Measurements from ENCODE around the gene POPDC2. TPM values are rescaled to one million over a fixed set of nuclear protein-coding genes. Genes with fewer than 3 reads are reported as not detected.
"Not testable (repeated sequence)": the region's sequence is repeated elsewhere in the genome, so short reads cannot be mapped to it uniquely, and the experiment has no call there.

POPDC2 gene
- total and polyA plus RNA-seq, 2 donors (not counting 3 experiments of a cell fraction or from before 2014, with no cell fraction given) = 0.57 to 0.66 TPM

DNA sequence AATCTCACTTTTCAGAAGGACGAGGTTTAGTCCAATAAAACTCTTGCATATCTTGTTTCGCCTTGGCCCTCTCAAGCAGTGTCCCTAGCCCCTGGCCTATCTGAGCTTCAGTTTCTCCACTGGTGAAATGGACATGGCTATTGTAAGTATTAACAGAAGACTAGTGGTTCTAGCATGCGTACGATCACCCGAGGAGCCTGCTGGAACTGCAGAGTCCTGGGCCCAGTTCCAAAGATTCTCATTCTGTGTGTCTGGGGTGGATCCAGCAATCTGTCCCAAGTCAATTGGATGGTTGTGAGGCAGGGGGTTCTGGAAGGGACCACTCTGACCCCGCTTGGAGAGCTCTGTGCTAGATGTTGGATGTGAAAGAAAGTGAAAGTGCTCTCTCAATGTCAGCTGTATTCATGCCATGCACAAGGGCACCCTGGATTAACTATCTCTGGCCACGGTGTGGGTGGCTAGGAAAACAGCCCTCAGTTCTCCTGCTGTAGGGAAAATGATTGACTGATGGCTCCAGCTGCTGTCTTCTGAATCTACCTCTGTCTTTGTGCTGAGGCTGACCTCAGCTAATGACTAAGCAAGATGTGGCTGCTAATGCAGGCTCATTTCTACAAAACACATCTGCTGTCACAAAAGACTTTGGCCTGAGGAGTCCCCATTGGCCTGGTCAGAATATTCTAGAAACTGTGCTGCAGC lies 64.6 kb downstream of the POPDC2 start:
- H3K9me1 ChIP-seq (replicated peaks; ENCODE audit: control insufficient read depth, extremely low read depth, insufficient read depth, low read length) = no peaks in the 10 kb centered on the region
- H3K27me3 ChIP-seq (ENCODE audit: control insufficient read depth in 2 of 2, insufficient read depth in 2 of 2, low read length in 2 of 2) = no peaks in the 10 kb centered on the region
- BruUV-seq (replicated peaks) = no TSS peak
- CTCF ChIA-PET = no interaction called here
- no peak overlapping the region for H3K9ac ChIP-seq (replicated peaks; ENCODE audit: extremely low read depth, insufficient read depth, low read length)
- DNase-seq (ENCODE audit: low read depth, low spot score) (no peak), FAIRE-seq (no peak)
- POLR2A ChIA-PET = no interaction called here
- H4K20me1 ChIP-seq (replicated peaks; ENCODE audit: control insufficient read depth, extremely low read depth, insufficient read depth, low read length) = no peaks in the 10 kb centered on the region
- no peak for TF ChIP-seq JUN (IDR thresholded peaks at IDR 0.05; ENCODE audit: borderline replicate concordance, insufficient read depth, insufficient read length, low read depth)
- no peak for TF ChIP-seq POLR2A (IDR thresholded peaks at IDR 0.05; ENCODE audit: low read depth, low read length)
- TF ChIP-seq, protein P1, sequence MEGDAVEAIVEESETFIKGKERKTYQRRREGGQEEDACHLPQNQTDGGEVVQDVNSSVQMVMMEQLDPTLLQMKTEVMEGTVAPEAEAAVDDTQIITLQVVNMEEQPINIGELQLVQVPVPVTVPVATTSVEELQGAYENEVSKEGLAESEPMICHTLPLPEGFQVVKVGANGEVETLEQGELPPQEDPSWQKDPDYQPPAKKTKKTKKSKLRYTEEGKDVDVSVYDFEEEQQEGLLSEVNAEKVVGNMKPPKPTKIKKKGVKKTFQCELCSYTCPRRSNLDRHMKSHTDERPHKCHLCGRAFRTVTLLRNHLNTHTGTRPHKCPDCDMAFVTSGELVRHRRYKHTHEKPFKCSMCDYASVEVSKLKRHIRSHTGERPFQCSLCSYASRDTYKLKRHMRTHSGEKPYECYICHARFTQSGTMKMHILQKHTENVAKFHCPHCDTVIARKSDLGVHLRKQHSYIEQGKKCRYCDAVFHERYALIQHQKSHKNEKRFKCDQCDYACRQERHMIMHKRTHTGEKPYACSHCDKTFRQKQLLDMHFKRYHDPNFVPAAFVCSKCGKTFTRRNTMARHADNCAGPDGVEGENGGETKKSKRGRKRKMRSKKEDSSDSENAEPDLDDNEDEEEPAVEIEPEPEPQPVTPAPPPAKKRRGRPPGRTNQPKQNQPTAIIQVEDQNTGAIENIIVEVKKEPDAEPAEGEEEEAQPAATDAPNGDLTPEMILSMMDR (IDR thresholded peaks at IDR 0.05; ENCODE audit: extremely low read depth in 1 of 2, insufficient read depth in 1 of 2, low read depth in 1 of 2, low read length in 2 of 2) = no peak
- TF ChIP-seq EZH2 (IDR thresholded peaks at IDR 0.05; ENCODE audit: borderline replicate concordance, low read depth, low read length, severe bottlenecking) = no peak
- TF ChIP-seq, protein P2, sequence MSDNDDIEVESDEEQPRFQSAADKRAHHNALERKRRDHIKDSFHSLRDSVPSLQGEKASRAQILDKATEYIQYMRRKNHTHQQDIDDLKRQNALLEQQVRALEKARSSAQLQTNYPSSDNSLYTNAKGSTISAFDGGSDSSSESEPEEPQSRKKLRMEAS (IDR thresholded peaks at IDR 0.05; ENCODE audit: insufficient read depth, insufficient read length) = no peak
- no peak for TF ChIP-seq FOS (IDR thresholded peaks at IDR 0.05; ENCODE audit: borderline replicate concordance, insufficient read depth, low read length)
- TF ChIP-seq POLR2AphosphoS5 (IDR thresholded peaks at IDR 0.05; ENCODE audit: insufficient read depth, low read depth, low read length) = no peak
- no peak for TF ChIP-seq GATA2 (IDR thresholded peaks at IDR 0.05; ENCODE audit: insufficient read depth, insufficient read length, low read depth, low read length)
- TF ChIP-seq MYC (IDR thresholded peaks at IDR 0.05; ENCODE audit: low read depth, low read length) = no peak
- intact Hi-C loops (cut with micrococcal nuclease) = no loop called here
- H3K79me2 ChIP-seq (ENCODE audit: control insufficient read depth, insufficient read depth, low read length) = no peaks in the 10 kb centered on the region
- H3K27ac ChIP-seq (ENCODE audit: insufficient read depth, low read depth, low read length) = no peak overlapping the region
- H3K4me1 ChIP-seq (ENCODE audit: control insufficient read depth, extremely low read depth, insufficient read depth, low read length) = peaks cover 12% of the 10 kb centered on the region
- H3K36me3 ChIP-seq (ENCODE audit: control insufficient read depth in 2 of 2, extremely low read depth in 1 of 2, insufficient read depth in 2 of 2, low read length in 2 of 2) = no peaks in the 10 kb centered on the region
- no peak overlapping the region for H3K4me3 ChIP-seq (replicated peaks in 1 of 3; ENCODE audit: insufficient read depth in 1 of 3, low read depth in 1 of 3, low read length in 3 of 3)
- dilution Hi-C loops (cut with MboI; ENCODE audit: extremely low pct_ligation_motif_present, low sequenced_read_pairs) = no loop called here
- peak overlapping the region; percentile 2 for H2AFZ ChIP-seq (ENCODE audit: low read depth, low read length)
- no peak overlapping the region for H3K4me2 ChIP-seq (ENCODE audit: insufficient read depth, low read length)
- no peaks in the 10 kb centered on the region for H3K9me3 ChIP-seq (replicated peaks; ENCODE audit: control insufficient read depth, insufficient read depth, low read length)

DNA sequence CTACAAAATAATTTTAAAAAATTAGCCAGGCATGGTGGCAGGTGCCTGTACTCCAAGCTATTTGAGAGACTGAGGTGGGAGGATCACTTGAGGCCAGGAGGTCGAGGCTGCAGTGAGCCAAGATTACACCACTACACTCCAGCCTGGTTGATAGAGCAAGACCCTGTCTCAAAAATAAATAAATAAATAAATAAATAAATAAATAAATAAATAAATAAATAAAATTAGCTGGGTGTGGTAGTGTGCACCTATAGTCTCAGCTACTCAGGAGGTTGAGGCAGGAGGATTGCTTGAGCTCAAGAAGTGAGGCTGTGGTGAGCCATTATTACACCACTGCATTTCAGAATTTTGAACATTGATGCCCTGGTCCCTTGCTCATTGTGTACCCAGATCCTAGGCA lies 65.5 kb downstream of the POPDC2 start:
- H3K27ac ChIP-seq (ENCODE audit: insufficient read depth, low read depth, low read length); DNase-seq (ENCODE audit: low read depth, low spot score); H3K9me1 ChIP-seq (replicated peaks; ENCODE audit: control insufficient read depth, extremely low read depth, insufficient read depth, low read length); H2AFZ ChIP-seq (ENCODE audit: low read depth, low read length); H4K20me1 ChIP-seq (replicated peaks; ENCODE audit: control insufficient read depth, extremely low read depth, insufficient read depth, low read length); H3K9me3 ChIP-seq (replicated peaks; ENCODE audit: control insufficient read depth, insufficient read depth, low read length); dilution Hi-C loops (cut with MboI; ENCODE audit: extremely low pct_ligation_motif_present, low sequenced_read_pairs); POLR2A ChIA-PET; H3K9ac ChIP-seq (replicated peaks; ENCODE audit: extremely low read depth, insufficient read depth, low read length); H3K79me2 ChIP-seq (ENCODE audit: control insufficient read depth, insufficient read depth, low read length); BruUV-seq (replicated peaks); H3K27me3 ChIP-seq (ENCODE audit: control insufficient read depth in 2 of 2, insufficient read depth in 2 of 2, low read length in 2 of 2); H3K4me2 ChIP-seq (ENCODE audit: insufficient read depth, low read length); FAIRE-seq; H3K4me3 ChIP-seq (replicated peaks in 1 of 3; ENCODE audit: insufficient read depth in 1 of 3, low read depth in 1 of 3, low read length in 3 of 3); CTCF ChIA-PET; H3K36me3 ChIP-seq (ENCODE audit: control insufficient read depth in 2 of 2, extremely low read depth in 1 of 2, insufficient read depth in 2 of 2, low read length in 2 of 2); intact Hi-C loops (cut with micrococcal nuclease): not testable (repeated sequence)
- peaks cover 12% of the 10 kb centered on the region for H3K4me1 ChIP-seq (ENCODE audit: control insufficient read depth, extremely low read depth, insufficient read depth, low read length)

Measured in endothelial cell of umbilical vein (primary cell).